Endothelial cell (in vitro differentiated cells): Measurements from ENCODE around the gene MYCN. TPM values are rescaled to one million over a fixed set of nuclear protein-coding genes. Genes with fewer than 3 reads are reported as not detected.

Source experiments
- DNase-seq: peaks from one replicate; pipeline ENCODE4 v3.0.0; 2021; ENCODE audit warnings: low spot score
- H3K27ac Mint-ChIP-seq: one replicate; pipeline ENCODE4 v1.8.0; 2021; ENCODE audit warnings: mixed read lengths, inconsistent platforms; ENCODE audit not compliant: unreplicated experiment
- H3K27me3 Mint-ChIP-seq: one replicate; pipeline ENCODE4 v1.8.0; 2021; ENCODE audit warnings: mild to moderate bottlenecking, moderate library complexity, mixed read lengths, inconsistent platforms; ENCODE audit not compliant: unreplicated experiment
- H3K36me3 Mint-ChIP-seq: one replicate; pipeline ENCODE4 v1.8.0; 2021; ENCODE audit warnings: mild to moderate bottlenecking, low read depth, mixed read lengths, inconsistent platforms; ENCODE audit not compliant: unreplicated experiment
- H3K4me1 Mint-ChIP-seq: one replicate; pipeline ENCODE4 v1.8.0; 2021; ENCODE audit warnings: mild to moderate bottlenecking, mixed read lengths, inconsistent platforms; ENCODE audit not compliant: unreplicated experiment
- H3K4me3 Mint-ChIP-seq: one replicate; pipeline ENCODE4 v1.8.0; 2021; ENCODE audit warnings: mild to moderate bottlenecking, mixed read lengths, inconsistent platforms; ENCODE audit not compliant: unreplicated experiment
- H3K9me3 Mint-ChIP-seq: one replicate; pipeline ENCODE4 v1.8.0; 2021; ENCODE audit warnings: mixed read lengths, inconsistent platforms; ENCODE audit not compliant: unreplicated experiment
- total RNA-seq: library from RNA; stranded (reverse); fragmentation: NEBNext Ultra II Directional; extraction: Animal tissue kit (Norgen Biotek cat#: 25700); gene quantifications from one replicate; pipeline ENCODE4 v1.2.1, GENCODE V29; 2021; ENCODE audit not compliant: unreplicated experiment
- TF ChIP-seq, protein P1 (sequence below): fragments of 200-600 bp; sonication (generic); IDR thresholded peaks from one replicate; pipeline ENCODE4 v1.5.0; 2021; ENCODE audit warnings: antibody characterized with exemption; ENCODE audit not compliant: unreplicated experiment

The MYCN gene
- total RNA-seq, 1 donor from 2014 or later = 8.5 TPM

DNA sequence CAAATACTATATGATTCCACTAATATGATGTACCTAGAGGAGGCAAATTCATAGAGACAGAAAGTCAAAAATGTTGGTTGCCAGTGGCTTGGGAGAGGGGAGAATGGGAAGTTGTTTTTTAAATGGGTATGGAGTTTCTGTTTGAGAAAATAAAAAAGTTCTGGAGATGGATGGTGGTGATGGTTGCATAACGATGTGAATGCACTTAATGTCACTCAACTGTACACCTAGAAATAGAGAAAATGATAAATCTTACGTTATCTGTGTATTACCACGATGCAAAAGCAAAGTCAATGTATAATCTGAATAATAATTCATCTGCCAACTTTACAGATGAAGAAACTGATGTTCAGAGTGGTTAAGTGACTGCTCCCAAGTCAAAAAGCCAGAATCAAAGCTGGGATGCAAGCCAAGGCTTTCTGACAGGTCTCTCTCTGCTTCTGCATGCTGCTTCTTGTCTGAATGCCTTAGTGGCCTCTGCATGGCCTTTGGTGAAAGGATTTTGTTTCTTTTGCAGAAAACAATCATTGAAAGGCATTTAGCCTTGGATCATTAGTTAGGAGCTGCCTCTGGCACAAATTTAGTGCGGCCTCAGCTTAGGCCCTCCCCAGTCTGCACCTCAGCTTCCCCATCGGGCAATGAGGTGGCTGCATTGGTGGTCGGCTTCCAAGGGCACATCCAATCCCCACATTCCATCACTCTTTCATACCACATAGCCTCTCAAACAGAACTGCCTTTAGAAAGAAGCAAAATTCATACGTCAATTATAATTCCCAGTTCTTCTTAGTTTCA, 46.5 kb upstream of the MYCN start:
- Mint-ChIP-seq H3K27ac (no peak overlapping the region), H3K4me3 (no peak overlapping the region), H3K4me1 (peaks cover 28% of the 10 kb centered on the region), H3K9me3 (peaks cover 7% of the 10 kb centered on the region), H3K27me3 (peaks cover 4% of the 10 kb centered on the region), H3K36me3 (peaks cover 4% of the 10 kb centered on the region)
- no peak for DNase-seq
- TF ChIP-seq, protein P1, sequence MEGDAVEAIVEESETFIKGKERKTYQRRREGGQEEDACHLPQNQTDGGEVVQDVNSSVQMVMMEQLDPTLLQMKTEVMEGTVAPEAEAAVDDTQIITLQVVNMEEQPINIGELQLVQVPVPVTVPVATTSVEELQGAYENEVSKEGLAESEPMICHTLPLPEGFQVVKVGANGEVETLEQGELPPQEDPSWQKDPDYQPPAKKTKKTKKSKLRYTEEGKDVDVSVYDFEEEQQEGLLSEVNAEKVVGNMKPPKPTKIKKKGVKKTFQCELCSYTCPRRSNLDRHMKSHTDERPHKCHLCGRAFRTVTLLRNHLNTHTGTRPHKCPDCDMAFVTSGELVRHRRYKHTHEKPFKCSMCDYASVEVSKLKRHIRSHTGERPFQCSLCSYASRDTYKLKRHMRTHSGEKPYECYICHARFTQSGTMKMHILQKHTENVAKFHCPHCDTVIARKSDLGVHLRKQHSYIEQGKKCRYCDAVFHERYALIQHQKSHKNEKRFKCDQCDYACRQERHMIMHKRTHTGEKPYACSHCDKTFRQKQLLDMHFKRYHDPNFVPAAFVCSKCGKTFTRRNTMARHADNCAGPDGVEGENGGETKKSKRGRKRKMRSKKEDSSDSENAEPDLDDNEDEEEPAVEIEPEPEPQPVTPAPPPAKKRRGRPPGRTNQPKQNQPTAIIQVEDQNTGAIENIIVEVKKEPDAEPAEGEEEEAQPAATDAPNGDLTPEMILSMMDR = no peak

DNA sequence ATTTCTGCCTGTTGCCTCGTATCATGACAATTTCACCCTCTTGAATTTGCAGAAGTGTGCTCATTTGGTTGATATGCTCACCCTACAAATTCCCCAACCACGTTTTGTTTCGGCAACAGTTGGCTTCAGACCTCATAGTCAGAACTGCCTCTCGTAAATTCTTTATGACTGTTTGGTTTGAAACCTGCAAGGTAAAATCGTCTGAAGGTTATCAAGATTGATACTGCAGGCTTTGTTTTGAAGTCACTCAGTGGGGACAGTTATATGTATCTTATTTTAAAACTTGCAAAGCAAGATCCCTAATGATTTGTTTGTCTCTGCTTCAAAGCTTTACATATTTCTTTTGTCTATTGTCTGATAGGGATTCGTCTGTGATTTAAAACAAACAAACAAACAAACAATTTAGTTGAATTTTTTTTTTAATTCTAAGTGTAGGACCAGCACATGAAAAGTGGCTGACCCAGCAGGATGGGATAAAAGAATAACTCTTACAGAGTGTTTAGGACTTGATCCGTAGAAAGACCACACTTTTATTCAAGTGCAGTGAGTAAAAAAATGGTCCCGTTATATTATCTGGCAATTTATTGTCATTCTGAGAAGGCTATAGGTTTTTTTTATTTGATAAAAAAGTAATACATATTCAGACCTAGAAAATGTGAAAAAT, 45.7 kb upstream of the MYCN start:
- TF ChIP-seq, protein P1 = no peak
- Mint-ChIP-seq H3K4me1 (peaks cover 23% of the 10 kb centered on the region), H3K27ac (no peak overlapping the region), H3K36me3 (peaks cover 4% of the 10 kb centered on the region), H3K27me3 (peaks cover 1% of the 10 kb centered on the region), H3K9me3 (peaks cover 7% of the 10 kb centered on the region), H3K4me3 (no peak overlapping the region)
- no peak for DNase-seq

DNA sequence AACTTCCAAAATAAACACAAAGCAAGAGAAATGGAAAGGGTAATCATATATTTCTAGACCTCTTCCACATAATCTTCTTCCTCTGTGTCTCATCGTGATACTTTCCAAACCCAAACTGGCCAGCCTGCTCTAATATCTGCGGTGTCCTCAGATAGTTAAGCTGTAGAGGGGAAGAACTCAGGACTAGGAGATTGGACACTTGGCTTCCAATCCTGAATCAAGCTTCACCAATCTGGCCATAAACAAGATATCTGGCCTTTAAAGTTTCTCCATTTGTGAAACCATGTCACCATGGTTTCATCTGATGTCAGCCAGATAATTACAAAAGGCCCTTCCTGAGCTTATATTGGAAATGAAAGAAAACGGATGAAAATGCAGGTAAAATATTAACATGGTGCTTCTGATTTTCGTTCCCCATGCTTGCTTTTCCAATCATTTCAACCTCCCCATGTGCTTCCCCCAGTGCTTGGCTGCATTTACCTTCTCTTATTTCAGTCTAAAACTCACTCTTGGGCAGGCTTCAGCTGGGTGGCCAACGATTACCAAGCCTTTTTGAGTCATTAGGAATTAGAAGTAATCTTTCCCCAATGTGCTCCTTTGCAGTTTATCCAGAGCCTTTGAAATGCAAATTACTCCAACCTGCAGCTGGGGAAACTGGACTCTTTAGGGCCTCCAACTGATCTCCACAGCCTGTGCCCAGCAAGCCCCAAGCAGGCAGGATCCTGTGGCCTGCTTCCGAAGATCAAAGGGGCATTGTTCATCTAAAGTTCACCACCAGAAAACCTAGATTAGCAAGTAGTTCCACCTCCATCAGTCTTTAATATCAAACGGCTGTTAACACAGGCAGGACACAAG, 44.5 kb upstream of the MYCN start:
- Mint-ChIP-seq H3K36me3 (no peaks in the 10 kb centered on the region), H3K9me3 (peaks cover 7% of the 10 kb centered on the region), H3K4me3 (no peak overlapping the region), H3K27ac (no peak overlapping the region), H3K4me1 (peaks cover 13% of the 10 kb centered on the region), H3K27me3 (peaks cover 1% of the 10 kb centered on the region)
- TF ChIP-seq, protein P1 = no peak
- DNase-seq = no peak

DNA sequence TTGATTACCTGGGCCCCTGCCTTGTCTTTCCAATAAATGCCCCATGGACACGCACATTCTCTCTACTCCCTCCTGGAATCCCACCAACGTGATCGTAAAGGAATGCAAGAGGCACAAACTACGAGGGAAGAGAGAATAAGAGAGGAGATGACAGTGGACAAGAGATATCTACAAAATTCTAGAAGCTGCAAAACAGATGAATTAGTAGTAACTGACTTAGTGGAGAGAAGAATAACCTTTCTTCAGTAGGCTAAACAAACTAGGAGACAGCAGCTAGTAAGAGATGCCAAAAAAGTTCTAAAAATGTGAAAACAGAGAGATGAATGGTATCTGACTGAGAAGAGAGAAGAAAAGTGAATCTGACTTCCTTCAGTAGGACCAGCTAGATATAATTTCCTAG, 43.5 kb upstream of the MYCN start:
- H3K4me1 Mint-ChIP-seq = peaks cover 5% of the 10 kb centered on the region
- TF ChIP-seq, protein P1 = no peak
- H3K27ac Mint-ChIP-seq = no peak overlapping the region
- DNase-seq = no peak
- peaks cover 7% of the 10 kb centered on the region for H3K9me3 Mint-ChIP-seq
- no peaks in the 10 kb centered on the region for H3K36me3 Mint-ChIP-seq
- no peak overlapping the region for H3K4me3 Mint-ChIP-seq
- peaks cover 1% of the 10 kb centered on the region for H3K27me3 Mint-ChIP-seq
